Measurements from ENCODE around the gene SEC62.

DNA sequence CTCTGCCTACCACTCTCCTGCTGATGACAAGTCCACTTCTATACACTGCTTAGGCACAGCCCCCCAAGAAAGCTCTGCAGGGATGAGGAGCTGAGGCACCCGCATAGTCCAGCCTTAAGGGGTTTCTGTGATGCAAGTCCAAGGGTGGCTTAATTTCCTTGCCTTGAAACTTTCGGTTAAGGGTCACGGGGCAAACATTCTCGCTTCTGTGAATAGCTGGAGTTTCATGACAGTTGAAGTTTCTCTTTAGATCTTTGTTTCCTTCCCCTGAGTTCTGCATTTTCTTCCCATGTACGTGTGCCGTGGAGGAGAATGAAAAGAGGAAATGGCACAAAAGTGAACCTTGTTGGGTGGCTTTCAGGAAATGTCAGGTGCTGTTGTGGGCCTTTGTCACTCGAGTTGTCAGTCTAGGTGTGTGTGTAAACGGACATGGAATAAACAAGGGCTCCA is 78.2 kb downstream of the SEC62 start:
- TF ChIP-seq, protein P1, sequence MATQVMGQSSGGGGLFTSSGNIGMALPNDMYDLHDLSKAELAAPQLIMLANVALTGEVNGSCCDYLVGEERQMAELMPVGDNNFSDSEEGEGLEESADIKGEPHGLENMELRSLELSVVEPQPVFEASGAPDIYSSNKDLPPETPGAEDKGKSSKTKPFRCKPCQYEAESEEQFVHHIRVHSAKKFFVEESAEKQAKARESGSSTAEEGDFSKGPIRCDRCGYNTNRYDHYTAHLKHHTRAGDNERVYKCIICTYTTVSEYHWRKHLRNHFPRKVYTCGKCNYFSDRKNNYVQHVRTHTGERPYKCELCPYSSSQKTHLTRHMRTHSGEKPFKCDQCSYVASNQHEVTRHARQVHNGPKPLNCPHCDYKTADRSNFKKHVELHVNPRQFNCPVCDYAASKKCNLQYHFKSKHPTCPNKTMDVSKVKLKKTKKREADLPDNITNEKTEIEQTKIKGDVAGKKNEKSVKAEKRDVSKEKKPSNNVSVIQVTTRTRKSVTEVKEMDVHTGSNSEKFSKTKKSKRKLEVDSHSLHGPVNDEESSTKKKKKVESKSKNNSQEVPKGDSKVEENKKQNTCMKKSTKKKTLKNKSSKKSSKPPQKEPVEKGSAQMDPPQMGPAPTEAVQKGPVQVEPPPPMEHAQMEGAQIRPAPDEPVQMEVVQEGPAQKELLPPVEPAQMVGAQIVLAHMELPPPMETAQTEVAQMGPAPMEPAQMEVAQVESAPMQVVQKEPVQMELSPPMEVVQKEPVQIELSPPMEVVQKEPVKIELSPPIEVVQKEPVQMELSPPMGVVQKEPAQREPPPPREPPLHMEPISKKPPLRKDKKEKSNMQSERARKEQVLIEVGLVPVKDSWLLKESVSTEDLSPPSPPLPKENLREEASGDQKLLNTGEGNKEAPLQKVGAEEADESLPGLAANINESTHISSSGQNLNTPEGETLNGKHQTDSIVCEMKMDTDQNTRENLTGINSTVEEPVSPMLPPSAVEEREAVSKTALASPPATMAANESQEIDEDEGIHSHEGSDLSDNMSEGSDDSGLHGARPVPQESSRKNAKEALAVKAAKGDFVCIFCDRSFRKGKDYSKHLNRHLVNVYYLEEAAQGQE (IDR thresholded peaks at IDR 0.05; ENCODE audit: insufficient replicate concordance, low read depth): no peak
- TF ChIP-seq, protein P2, sequence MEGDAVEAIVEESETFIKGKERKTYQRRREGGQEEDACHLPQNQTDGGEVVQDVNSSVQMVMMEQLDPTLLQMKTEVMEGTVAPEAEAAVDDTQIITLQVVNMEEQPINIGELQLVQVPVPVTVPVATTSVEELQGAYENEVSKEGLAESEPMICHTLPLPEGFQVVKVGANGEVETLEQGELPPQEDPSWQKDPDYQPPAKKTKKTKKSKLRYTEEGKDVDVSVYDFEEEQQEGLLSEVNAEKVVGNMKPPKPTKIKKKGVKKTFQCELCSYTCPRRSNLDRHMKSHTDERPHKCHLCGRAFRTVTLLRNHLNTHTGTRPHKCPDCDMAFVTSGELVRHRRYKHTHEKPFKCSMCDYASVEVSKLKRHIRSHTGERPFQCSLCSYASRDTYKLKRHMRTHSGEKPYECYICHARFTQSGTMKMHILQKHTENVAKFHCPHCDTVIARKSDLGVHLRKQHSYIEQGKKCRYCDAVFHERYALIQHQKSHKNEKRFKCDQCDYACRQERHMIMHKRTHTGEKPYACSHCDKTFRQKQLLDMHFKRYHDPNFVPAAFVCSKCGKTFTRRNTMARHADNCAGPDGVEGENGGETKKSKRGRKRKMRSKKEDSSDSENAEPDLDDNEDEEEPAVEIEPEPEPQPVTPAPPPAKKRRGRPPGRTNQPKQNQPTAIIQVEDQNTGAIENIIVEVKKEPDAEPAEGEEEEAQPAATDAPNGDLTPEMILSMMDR (IDR thresholded peaks at IDR 0.05; ENCODE audit: insufficient read depth, low read length): no peak
- TF ChIP-seq POLR2AphosphoS5 (IDR thresholded peaks at IDR 0.05; ENCODE audit: low read depth) (peak; percentile 21; the same call in 1 of the 2 replicates), SPI1 (IDR thresholded peaks at IDR 0.05; ENCODE audit: borderline replicate concordance, low read depth) (peak; percentile 100)

All from HL-60 (cell line).